Keratinocyte (primary cell): ENCODE data around the gene FASN. TPM values are rescaled to one million over a fixed set of nuclear protein-coding genes. Genes with fewer than 3 reads are reported as not detected.

Experiments used
- DNase-seq: peaks from one replicate; pipeline ENCODE4 v3.0.0-alpha.2; 2011; ENCODE audit warnings: low read depth, missing footprints, low spot score
- FAIRE-seq: peaks from 2 replicates; lab custom pipeline; 2011; peaks lifted over from hg19 to GRCh38; lab: Jason Lieb, UNC
- H2AFZ ChIP-seq: 2 replicates; pipeline ENCODE4 v1.6.0; 2012; ENCODE audit warnings: low read length, control low read depth, inconsistent platforms; ENCODE audit not compliant: control insufficient read depth
- H3K27ac ChIP-seq: 2 replicates; pipeline ENCODE4 v1.5.1; 2011; ENCODE audit warnings: low read length; ENCODE audit not compliant: control insufficient read depth, insufficient read depth
- H3K27me3 ChIP-seq: 3 replicates; pipeline ENCODE4 v1.6.0; 2011; ENCODE audit warnings: low read length; ENCODE audit not compliant: control insufficient read depth, insufficient read depth; ENCODE audit errors: extremely low read depth
- H3K36me3 ChIP-seq, 2 experiments: 2 replicates in 1 of 2; 3 replicates in 1 of 2; pipeline ENCODE4 v1.5.1; 2011; ENCODE audit warnings: low read length in 2 of 2, mild to moderate bottlenecking in 1 of 2; ENCODE audit not compliant: control insufficient read depth in 2 of 2, insufficient read depth in 2 of 2; ENCODE audit errors: extremely low read depth in 1 of 2
- H3K4me1 ChIP-seq: 3 replicates; pipeline ENCODE4 v1.5.1; 2011; ENCODE audit warnings: low read length; ENCODE audit not compliant: control insufficient read depth, insufficient read depth; ENCODE audit errors: extremely low read depth
- H3K4me2 ChIP-seq: 3 replicates; pipeline ENCODE4 v1.6.0; 2011; ENCODE audit warnings: low read depth, low read length; ENCODE audit not compliant: control insufficient read depth, insufficient read depth; ENCODE audit errors: extremely low read depth
- H3K4me3 ChIP-seq, 3 experiments: fragments of 200-600 bp in 1 of 3; sonication (generic) in 1 of 3; 2 replicates in 2 of 3; 3 replicates in 1 of 3; pipeline ENCODE4 v1.5.1; 2011 to 2016; ENCODE audit warnings: low read length in 3 of 3, mild to moderate bottlenecking in 3 of 3, control low read depth in 2 of 3, inconsistent platforms in 1 of 3, low read depth in 1 of 3, mixed read lengths in 1 of 3, mixed run types in 1 of 3, moderate library complexity in 1 of 3; ENCODE audit not compliant: control insufficient read depth in 2 of 3, insufficient read depth in 2 of 3; ENCODE audit errors: extremely low read depth in 1 of 3
- H3K79me2 ChIP-seq: 2 replicates; pipeline ENCODE4 v1.6.0; 2012; ENCODE audit warnings: low read length; ENCODE audit not compliant: control insufficient read depth, insufficient read depth
- H3K9ac ChIP-seq: 3 replicates; pipeline ENCODE4 v1.6.0; 2011; ENCODE audit warnings: low read length; ENCODE audit not compliant: control insufficient read depth, insufficient read depth; ENCODE audit errors: extremely low read depth
- H3K9me1 ChIP-seq: 3 replicates; pipeline ENCODE4 v1.6.0; 2011; ENCODE audit warnings: low read length; ENCODE audit not compliant: control insufficient read depth, insufficient read depth; ENCODE audit errors: extremely low read depth
- H3K9me3 ChIP-seq: 2 replicates; pipeline ENCODE4 v1.5.1; 2012; ENCODE audit warnings: low read depth, low read length; ENCODE audit not compliant: control insufficient read depth
- H4K20me1 ChIP-seq: 3 replicates; pipeline ENCODE4 v1.6.0; 2011; ENCODE audit warnings: low read length; ENCODE audit not compliant: control insufficient read depth, insufficient read depth; ENCODE audit errors: extremely low read depth
- CTCF ChIP-seq, 3 experiments: IDR thresholded peaks in 1 of 3; conservative IDR thresholded peaks in 1 of 3; optimal IDR thresholded peaks in 1 of 3; 2 replicates in 2 of 3; 3 replicates in 1 of 3; pipeline versions ENCODE3 to v1.5.1; 2011; ENCODE audit warnings: low read length in 3 of 3, mild to moderate bottlenecking in 3 of 3, moderate library complexity in 2 of 3, control low read depth in 1 of 3, inconsistent platforms in 1 of 3; ENCODE audit not compliant: insufficient read depth in 2 of 3; ENCODE audit errors: extremely low read depth in 1 of 3
- EZH2 ChIP-seq: IDR thresholded peaks from one replicate; pipeline ENCODE4 v1.6.1; 2012; ENCODE audit warnings: inconsistent platforms, mild to moderate bottlenecking, low read length, moderate library complexity
- dilution Hi-C: fragments of 300-500 bp; cut with MboI; formaldehyde crosslinking; loops from one replicate; pipeline ENCODE4 v1.7.0; 2020; ENCODE audit warnings: low sequenced_read_pairs; ENCODE audit not compliant: extremely low pct_ligation_motif_present
- polyA plus RNA-seq, 5 experiments: library from polyadenylated mRNA; depleted of rRNA in 3 of 5; stranded (reverse) in 3 of 5; stranded (forward) in 1 of 5; unstranded in 1 of 5; fragments of >200 nt; gene quantifications; 1 replicate in 1 of 5; 2 replicates in 3 of 5; 3 replicates in 1 of 5; pipeline versions ENCODE4 v1.2.1 to v1.2.3, GENCODE V29; 2011 to 2012; ENCODE audit warnings: missing spikeins in 2 of 5, low read depth in 1 of 5, low replicate concordance in 1 of 5

Gene FASN
- polyA plus RNA-seq, 1 donor (not counting 4 experiments of a cell fraction or from before 2014, with no cell fraction given), result 44.7 TPM

DNA sequence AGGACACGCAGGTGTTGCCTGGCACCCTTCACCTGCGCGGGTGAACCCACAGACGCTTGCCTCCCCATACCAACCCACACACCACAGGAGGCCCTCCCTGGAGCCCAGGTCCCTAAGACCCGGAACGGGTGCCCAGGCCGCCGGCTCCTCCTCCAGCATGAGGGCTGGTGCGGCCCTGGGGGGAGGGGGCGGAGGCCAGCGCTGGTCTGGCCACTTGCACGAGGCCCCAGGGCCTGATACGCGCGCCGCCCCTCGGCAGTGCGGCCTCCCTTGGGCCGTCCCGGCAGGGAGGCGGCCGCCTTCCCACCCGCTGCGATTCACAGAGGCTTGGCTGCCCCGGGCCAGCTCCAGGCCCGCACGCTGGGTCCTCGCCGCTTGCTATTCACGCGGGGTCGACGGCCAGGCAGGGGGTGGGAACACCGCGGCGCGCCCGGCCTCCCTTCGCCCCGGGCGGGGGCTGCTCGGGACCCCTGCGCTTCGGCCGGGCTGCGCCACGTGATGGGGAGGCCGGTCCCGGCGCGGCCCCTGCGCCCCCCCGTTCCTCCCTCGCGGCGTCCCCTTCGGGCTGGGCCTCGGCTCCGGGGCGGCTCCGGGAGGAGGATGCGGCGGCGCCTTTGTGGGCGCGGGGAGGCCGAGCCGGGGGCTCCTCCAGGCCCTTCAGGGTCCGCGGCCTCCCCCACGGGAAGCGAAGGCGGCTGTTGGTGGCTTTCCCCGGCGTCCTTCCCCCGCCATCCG is 685 bp downstream of the FASN start:
- Histone ChIP-seq H3K9ac (peak overlapping the region; percentile 81), H3K4me2 (peak overlapping the region; percentile 93), H3K9me1 (no peaks in the 10 kb centered on the region), H3K4me1 (peaks cover 29% of the 10 kb centered on the region), H3K79me2 (peaks cover 44% of the 10 kb centered on the region), H3K4me3 (peak overlapping the region; percentile 76 to 85 (median 83)), H4K20me1 (peaks cover 28% of the 10 kb centered on the region), H2AFZ (no peak overlapping the region), H3K9me3 (no peaks in the 10 kb centered on the region), H3K27ac (peak overlapping the region; percentile 63), H3K36me3 (peaks cover 15 to 23% of the 10 kb centered on the region in 2 experiments), H3K27me3 (no peaks in the 10 kb centered on the region)
- DNase-seq (no peak), FAIRE-seq (no peak)
- TF ChIP-seq CTCF (optimal IDR thresholded peaks at IDR 0.05 in 1 of 3, IDR thresholded peaks at IDR 0.05 in 1 of 3, conservative IDR thresholded peaks at IDR 0.05 in 1 of 3; ENCODE audit: extremely low read depth in 1 of 3, insufficient read depth in 2 of 3, low read length in 3 of 3) (no peak), EZH2 (no peak)
- dilution Hi-C loops, result no loop called here

GRCh38 chr17:82096709-82097183 is 1.3 kb downstream of the FASN start:
- FAIRE-seq, result no peak
- H3K9ac ChIP-seq, result peak overlapping the region; percentile 81
- H3K9me3 ChIP-seq, result no peaks in the 10 kb centered on the region
- peaks cover 29% of the 10 kb centered on the region for H3K4me1 ChIP-seq
- no peak overlapping the region for H2AFZ ChIP-seq
- H3K27ac ChIP-seq, result peak overlapping the region; percentile 63
- peak overlapping the region; percentile 76 to 85 (median 83) for H3K4me3 ChIP-seq
- H3K9me1 ChIP-seq, result no peaks in the 10 kb centered on the region
- H3K4me2 ChIP-seq, result peak overlapping the region; percentile 93
- H3K36me3 ChIP-seq, result peaks cover 20 to 26% of the 10 kb centered on the region in 2 experiments
- peaks cover 30% of the 10 kb centered on the region for H4K20me1 ChIP-seq
- H3K27me3 ChIP-seq, result no peaks in the 10 kb centered on the region
- dilution Hi-C loops, result no loop called here
- no peak for DNase-seq
- H3K79me2 ChIP-seq, result peaks cover 50% of the 10 kb centered on the region
- TF ChIP-seq CTCF (optimal IDR thresholded peaks at IDR 0.05 in 1 of 3, IDR thresholded peaks at IDR 0.05 in 1 of 3, conservative IDR thresholded peaks at IDR 0.05 in 1 of 3; ENCODE audit: extremely low read depth in 1 of 3, insufficient read depth in 2 of 3, low read length in 3 of 3), result no peak
- no peak for TF ChIP-seq EZH2
